HCT116 (cell line): ENCODE data around the gene GALNT2. TPM values are rescaled to one million over a fixed set of nuclear protein-coding genes. Genes with fewer than 3 reads are reported as not detected.

Experiments
- ATAC-seq: fragments of 200-7000 bp; cut with Tn5 transposase; 2 replicates; pipeline ENCODE4 v1.9.1; 2020; ENCODE audit warnings: mild to moderate bottlenecking, moderate library complexity
- BruUV-seq: library from RNA; stranded (reverse); fragments of 400-500 nt; replicated peaks from 2 replicates; lab custom pipeline; 2021; lab: Mats Ljungman, UMichigan
- CTCF ChIA-PET: fragments of 300-600 bp; sonication (Branson Sonifier 250); formaldehyde crosslinking; loops from one replicate; lab custom pipeline; 2021; ENCODE audit warnings: antibody characterized with exemption; lab: Charles Lee
- POLR2A ChIA-PET: fragments of 300-600, 350-600 bp; sonication (Branson Sonifier 250); formaldehyde crosslinking; loops from one replicate; lab custom pipeline; 2021; ENCODE audit warnings: antibody characterized with exemption; lab: Charles Lee
- RAD21 ChIA-PET, 2 experiments: fragments of 300-600 bp; sonication (Branson Sonifier 250); formaldehyde crosslinking; loops; one replicate each; lab custom pipeline; 2023; ENCODE audit warnings: low total read pairs in 2 of 2; ENCODE audit not compliant: uncharacterized antibody in 2 of 2, unreplicated experiment in 2 of 2, low non-redundant PET in 1 of 2; lab: Charles Lee
- DNase-seq: peaks from one replicate; pipeline ENCODE4 v3.0.0-alpha.2; 2010; ENCODE audit warnings: low read depth, low spot score
- H2AFZ ChIP-seq: fragments of 200-600 bp; shearing (Covaris generic), sonication (generic); 2 replicates; pipeline ENCODE4 v1.6.1; 2017; ENCODE audit warnings: low read depth, mixed run types, mixed read lengths, antibody characterized with exemption, low read length; ENCODE audit not compliant: poor library complexity, severe bottlenecking
- H3K27ac ChIP-seq: 2 replicates; pipeline ENCODE4 v1.5.1; 2012; ENCODE audit warnings: low read depth, low read length
- H3K27me3 ChIP-seq: fragments of 200-600 bp; sonication (generic); 2 replicates; pipeline ENCODE4 v1.6.1; 2016; ENCODE audit warnings: mixed run types, low read length, mixed read lengths; ENCODE audit not compliant: insufficient read depth
- H3K36me3 ChIP-seq, 2 experiments: fragments of 200-500 bp in 1 of 2; fragments of 200-600 bp in 1 of 2; sonication (Bioruptor generic) in 1 of 2; sonication (generic) in 1 of 2; 2 replicates each; pipeline versions ENCODE4 v1.5.1 to v1.6.1; 2014 to 2016; ENCODE audit warnings: low read length in 2 of 2, inconsistent platforms in 1 of 2, mixed read lengths in 1 of 2, mixed run types in 1 of 2; ENCODE audit not compliant: insufficient read depth in 2 of 2, control insufficient read depth in 1 of 2
- H3K4me1 ChIP-seq, 2 experiments: fragments of 200-600 bp in 1 of 2; sonication (generic) in 1 of 2; 2 replicates each; pipeline versions ENCODE4 v1.5.1 to v1.6.1; 2012 to 2017; ENCODE audit warnings: low read length in 2 of 2, inconsistent platforms in 1 of 2, mild to moderate bottlenecking in 1 of 2, mixed read lengths in 1 of 2, mixed run types in 1 of 2, moderate library complexity in 1 of 2; ENCODE audit not compliant: insufficient read depth in 2 of 2, control insufficient read depth in 1 of 2
- H3K4me2 ChIP-seq: fragments of 200-600 bp; sonication (generic); 2 replicates; pipeline ENCODE4 v1.6.1; 2017; ENCODE audit warnings: mixed run types, low read length, mixed read lengths
- H3K4me3 ChIP-seq, 2 experiments: fragments of 200-600 bp in 1 of 2; sonication (generic) in 1 of 2; replicated peaks in 1 of 2; 2 replicates each; pipeline ENCODE4 v1.5.1; 2011 to 2016; ENCODE audit warnings: low read length in 2 of 2, control low read depth in 1 of 2, low read depth in 1 of 2, mild to moderate bottlenecking in 1 of 2, mixed read lengths in 1 of 2, mixed run types in 1 of 2
- H3K79me2 ChIP-seq: fragments of 200-600 bp; sonication (generic); 2 replicates; pipeline ENCODE4 v1.6.1; 2017; ENCODE audit warnings: mild to moderate bottlenecking, mixed run types, low read length, moderate library complexity, mixed read lengths; ENCODE audit not compliant: insufficient read depth
- H3K9ac ChIP-seq: fragments of 200-600 bp; sonication (generic); 2 replicates; pipeline ENCODE4 v1.6.1; 2016; ENCODE audit warnings: low read length, mixed read lengths
- H3K9me2 ChIP-seq: fragments of 200-600 bp; sonication (generic), shearing (Covaris generic); 2 replicates; pipeline ENCODE4 v1.6.1; 2017; ENCODE audit warnings: mixed run types, mild to moderate bottlenecking, moderate library complexity; ENCODE audit not compliant: insufficient read depth
- H3K9me3 ChIP-seq, 2 experiments: fragments of 200-500 bp in 1 of 2; fragments of 200-600 bp in 1 of 2; sonication (Bioruptor generic) in 1 of 2; sonication (generic) in 1 of 2; 2 replicates each; pipeline ENCODE4 v1.6.1; 2014 to 2017; ENCODE audit warnings: low read length in 2 of 2, mixed read lengths in 2 of 2, inconsistent platforms in 1 of 2, low read depth in 1 of 2, mild to moderate bottlenecking in 1 of 2, mixed run types in 1 of 2, moderate library complexity in 1 of 2; ENCODE audit not compliant: control insufficient read depth in 1 of 2, insufficient read depth in 1 of 2
- H4K20me1 ChIP-seq: fragments of 200-600 bp; sonication (generic), shearing (Covaris generic); 2 replicates; pipeline ENCODE4 v1.6.1; 2017; ENCODE audit warnings: mixed run types, mild to moderate bottlenecking, moderate library complexity; ENCODE audit not compliant: insufficient read depth
- CEBPB ChIP-seq: IDR thresholded peaks from 2 replicates; pipeline ENCODE4 v1.6.1; 2012; ENCODE audit warnings: low read depth
- POLR2A ChIP-seq: IDR thresholded peaks from 2 replicates; pipeline ENCODE4 v1.7.0; 2011; ENCODE audit warnings: borderline replicate concordance; ENCODE audit not compliant: insufficient read depth, insufficient read length; ENCODE audit errors: extremely low read depth
- intact Hi-C: fragments of 100-400 bp; cut with micrococcal nuclease; formaldehyde crosslinking; loops from 2 replicates; pipeline ENCODE4 v1.10.0; 2022
- total RNA-seq: library from RNA; stranded (reverse); gene quantifications from one replicate; pipeline ENCODE4 v1.2.1, GENCODE V29; 2021; ENCODE audit not compliant: unreplicated experiment
- TF ChIP-seq, protein P1 (sequence below), 3 experiments: fragments of 200-600 bp in 1 of 3; sonication (generic) in 1 of 3; IDR thresholded peaks in 2 of 3; conservative IDR thresholded peaks in 1 of 3; 2 replicates each; pipeline ENCODE4 v1.5.1; 2012 to 2017; ENCODE audit warnings: low read depth in 2 of 3, low read length in 2 of 3, antibody characterized with exemption in 1 of 3, borderline replicate concordance in 1 of 3, control low read depth in 1 of 3, mild to moderate bottlenecking in 1 of 3, mixed read lengths in 1 of 3, mixed run types in 1 of 3, moderate library complexity in 1 of 3; ENCODE audit not compliant: insufficient read depth in 1 of 3
- TF ChIP-seq, protein P2 (sequence below): IDR thresholded peaks from 2 replicates; pipeline ENCODE4 v1.6.1; 2012

Gene GALNT2
- total RNA-seq, 1 experiment from 2014 or later, result 40.8 TPM

DNA sequence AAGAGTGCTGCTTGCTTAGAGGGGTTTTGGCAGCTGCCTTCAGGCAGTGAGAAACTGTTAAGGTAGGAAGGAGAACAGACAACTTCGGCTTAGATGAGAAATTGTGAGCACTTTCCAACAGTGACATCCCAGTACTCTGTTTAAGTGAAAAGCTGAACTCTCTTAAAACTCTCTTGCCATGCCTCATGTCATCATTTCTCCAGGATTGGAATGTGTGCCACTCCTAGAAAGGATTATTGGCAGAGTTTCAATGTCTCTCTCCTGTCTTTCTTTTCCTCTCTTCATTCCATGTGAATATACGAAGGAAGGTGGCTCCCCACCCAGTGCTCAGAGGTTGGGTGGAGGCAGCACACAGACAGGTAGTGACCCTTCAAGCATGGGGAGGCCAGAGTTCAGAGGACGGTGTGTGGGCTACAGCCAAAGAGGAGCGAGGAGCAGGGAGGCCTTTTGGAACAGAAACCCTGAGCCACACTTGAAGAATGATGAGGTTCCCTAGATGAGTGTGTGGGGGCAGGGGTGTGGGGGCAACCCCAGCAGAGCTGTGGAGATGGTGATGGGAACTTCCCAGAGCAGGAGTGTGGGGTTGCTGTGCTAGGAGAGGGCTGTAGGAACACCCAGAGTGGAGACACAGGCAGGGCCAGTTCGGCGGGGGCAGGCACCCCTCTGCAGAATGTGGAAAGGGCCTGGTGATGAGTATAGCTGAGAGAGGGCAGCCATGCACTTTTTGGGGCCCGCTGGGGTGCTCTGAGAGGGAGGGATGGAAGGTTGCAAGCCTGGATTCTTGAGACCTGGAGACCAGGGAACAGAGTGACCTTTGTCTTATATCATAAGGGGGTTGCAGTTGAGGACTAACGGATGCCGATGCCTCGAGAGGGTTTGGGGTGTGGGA, 58.8 kb downstream of the GALNT2 start (continued):
- TF ChIP-seq, protein P1, sequence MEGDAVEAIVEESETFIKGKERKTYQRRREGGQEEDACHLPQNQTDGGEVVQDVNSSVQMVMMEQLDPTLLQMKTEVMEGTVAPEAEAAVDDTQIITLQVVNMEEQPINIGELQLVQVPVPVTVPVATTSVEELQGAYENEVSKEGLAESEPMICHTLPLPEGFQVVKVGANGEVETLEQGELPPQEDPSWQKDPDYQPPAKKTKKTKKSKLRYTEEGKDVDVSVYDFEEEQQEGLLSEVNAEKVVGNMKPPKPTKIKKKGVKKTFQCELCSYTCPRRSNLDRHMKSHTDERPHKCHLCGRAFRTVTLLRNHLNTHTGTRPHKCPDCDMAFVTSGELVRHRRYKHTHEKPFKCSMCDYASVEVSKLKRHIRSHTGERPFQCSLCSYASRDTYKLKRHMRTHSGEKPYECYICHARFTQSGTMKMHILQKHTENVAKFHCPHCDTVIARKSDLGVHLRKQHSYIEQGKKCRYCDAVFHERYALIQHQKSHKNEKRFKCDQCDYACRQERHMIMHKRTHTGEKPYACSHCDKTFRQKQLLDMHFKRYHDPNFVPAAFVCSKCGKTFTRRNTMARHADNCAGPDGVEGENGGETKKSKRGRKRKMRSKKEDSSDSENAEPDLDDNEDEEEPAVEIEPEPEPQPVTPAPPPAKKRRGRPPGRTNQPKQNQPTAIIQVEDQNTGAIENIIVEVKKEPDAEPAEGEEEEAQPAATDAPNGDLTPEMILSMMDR (IDR thresholded peaks at IDR 0.05 in 2 of 3, conservative IDR thresholded peaks at IDR 0.05 in 1 of 3; ENCODE audit: borderline replicate concordance in 1 of 3, insufficient read depth in 1 of 3, low read depth in 2 of 3, low read length in 2 of 3), result no peak
- TF ChIP-seq, all 23 proteins: peak for 0

DNA sequence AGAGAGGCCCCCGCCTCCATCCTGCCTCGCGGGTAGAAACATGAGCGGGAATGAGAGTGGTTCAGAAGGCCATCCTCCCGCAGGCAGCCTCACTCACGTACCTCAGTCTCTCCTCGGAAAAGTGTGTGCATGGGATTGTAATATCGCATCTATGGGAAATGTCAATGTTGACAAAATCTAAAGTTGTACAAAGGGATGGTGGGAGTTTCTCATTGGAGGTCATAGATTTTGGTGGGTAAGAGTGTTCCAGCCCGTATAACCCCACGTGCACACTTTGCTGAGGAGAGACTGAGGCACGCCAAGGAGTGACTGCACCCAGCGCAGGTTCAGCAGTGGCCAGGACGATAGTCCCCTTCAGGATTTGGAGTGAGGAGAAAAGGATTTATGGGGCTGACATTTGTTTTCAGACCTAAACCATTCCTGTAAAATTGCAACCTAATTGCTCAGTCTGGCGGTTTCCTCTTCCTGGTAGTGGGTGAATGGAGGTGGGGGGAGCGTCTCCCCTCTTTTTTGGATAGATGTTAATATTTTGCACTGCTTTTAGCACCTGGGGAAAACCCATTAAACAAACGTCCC, 59.6 kb downstream of the GALNT2 start:
- H3K4me2 ChIP-seq, result no peak overlapping the region
- no peak overlapping the region for H3K27ac ChIP-seq
- H3K4me1 ChIP-seq, result peaks cover 10 to 20% of the 10 kb centered on the region in 2 experiments
- no peaks in the 10 kb centered on the region for H3K9me2 ChIP-seq
- intact Hi-C loops, result no loop called here
- H3K4me3 ChIP-seq, result no peak overlapping the region
- POLR2A ChIA-PET, result no interaction called here
- CTCF ChIA-PET, result no interaction called here
- RAD21 ChIA-PET, result no interaction called here
- no TSS peak for BruUV-seq
- no peaks in the 10 kb centered on the region for H3K36me3 ChIP-seq
- H3K9me3 ChIP-seq, result no peaks in the 10 kb centered on the region
- no peak overlapping the region for H3K9ac ChIP-seq
- TF ChIP-seq POLR2A, result no peak
- TF ChIP-seq, protein P2, sequence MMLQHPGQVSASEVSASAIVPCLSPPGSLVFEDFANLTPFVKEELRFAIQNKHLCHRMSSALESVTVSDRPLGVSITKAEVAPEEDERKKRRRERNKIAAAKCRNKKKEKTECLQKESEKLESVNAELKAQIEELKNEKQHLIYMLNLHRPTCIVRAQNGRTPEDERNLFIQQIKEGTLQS, result no peak
- TF ChIP-seq CEBPB, result no peak
- no peak for DNase-seq
- no peaks in the 10 kb centered on the region for H3K27me3 ChIP-seq
- no peak for ATAC-seq
- H2AFZ ChIP-seq, result no peak overlapping the region
- no peaks in the 10 kb centered on the region for H3K79me2 ChIP-seq
- no peaks in the 10 kb centered on the region for H4K20me1 ChIP-seq
